HL-60 (cell line): ENCODE data around the gene MLLT10. TPM values are rescaled to one million over a fixed set of nuclear protein-coding genes. Genes with fewer than 3 reads are reported as not detected.

Source experiments
- DNase-seq, 2 experiments: peaks; one replicate each; pipeline ENCODE4 v3.0.0-alpha.2; 2010 to 2020; ENCODE audit warnings: low read depth in 1 of 2, low spot score in 1 of 2
- H3K27ac ChIP-seq: fragments of 250-450 bp; sonication (Bioruptor Pico); replicated peaks from 2 replicates; pipeline ENCODE4 v1.5.1; 2020; ENCODE audit warnings: mild to moderate bottlenecking, moderate library complexity
- H3K27me3 ChIP-seq: fragments of 250-450 bp; sonication (Bioruptor Pico); 2 replicates; pipeline ENCODE4 v1.5.1; 2021; ENCODE audit warnings: mild to moderate bottlenecking, moderate library complexity; ENCODE audit not compliant: insufficient read depth, poor library complexity, severe bottlenecking
- H3K4me3 ChIP-seq: replicated peaks from 2 replicates; pipeline ENCODE4 v1.5.1; 2011; ENCODE audit warnings: mild to moderate bottlenecking, control low read depth, low read length; ENCODE audit not compliant: insufficient read depth
- GABPA ChIP-seq: IDR thresholded peaks from 2 replicates; pipeline ENCODE4 v1.6.1; 2012; ENCODE audit warnings: low read depth
- POLR2AphosphoS5 ChIP-seq: IDR thresholded peaks from 2 replicates; pipeline ENCODE4 v1.6.1; 2012; ENCODE audit warnings: low read depth
- REST ChIP-seq: IDR thresholded peaks from 2 replicates; pipeline ENCODE4 v1.6.1; 2012; ENCODE audit warnings: low read depth; ENCODE audit not compliant: insufficient replicate concordance
- SPI1 ChIP-seq: IDR thresholded peaks from 2 replicates; pipeline ENCODE4 v1.6.1; 2012; ENCODE audit warnings: low read depth, mild to moderate bottlenecking, borderline replicate concordance
- microRNA-seq: library from miRNA; unstranded; fragments of <30 nt; microRNA quantifications from one replicate; pipeline ENCODE4, GENCODE V29; 2018
- TF ChIP-seq, protein P1 (sequence below): IDR thresholded peaks from one replicate; pipeline ENCODE4 v1.5.1; 2011; ENCODE audit warnings: low read length, control low read depth, inconsistent platforms; ENCODE audit not compliant: insufficient read depth

MLLT10 gene

DNA sequence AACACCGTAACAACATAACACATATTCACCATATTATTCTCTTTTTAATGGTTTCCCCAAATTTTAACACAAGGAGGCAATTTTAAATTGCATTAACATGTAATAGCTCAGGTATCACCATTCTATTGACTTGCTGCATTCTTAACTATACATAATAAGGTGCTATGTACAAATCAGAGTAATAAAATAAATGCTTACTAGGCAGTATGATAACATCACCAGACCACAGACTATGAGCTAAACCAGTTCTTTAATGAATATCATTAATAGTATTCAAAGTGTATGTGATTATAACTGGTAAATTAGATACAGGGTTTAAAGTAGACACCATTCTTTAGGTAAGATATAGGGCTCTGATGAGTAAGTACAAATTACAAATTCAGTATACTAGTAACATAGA is 242.9 kb downstream of the MLLT10 start:
- Histone ChIP-seq H3K27me3 (no peaks in the 10 kb centered on the region), H3K27ac (no peak overlapping the region), H3K4me3 (no peak overlapping the region)
- TF ChIP-seq POLR2AphosphoS5 (no peak), GABPA (no peak), SPI1 (no peak), REST (no peak)
- TF ChIP-seq, protein P1, sequence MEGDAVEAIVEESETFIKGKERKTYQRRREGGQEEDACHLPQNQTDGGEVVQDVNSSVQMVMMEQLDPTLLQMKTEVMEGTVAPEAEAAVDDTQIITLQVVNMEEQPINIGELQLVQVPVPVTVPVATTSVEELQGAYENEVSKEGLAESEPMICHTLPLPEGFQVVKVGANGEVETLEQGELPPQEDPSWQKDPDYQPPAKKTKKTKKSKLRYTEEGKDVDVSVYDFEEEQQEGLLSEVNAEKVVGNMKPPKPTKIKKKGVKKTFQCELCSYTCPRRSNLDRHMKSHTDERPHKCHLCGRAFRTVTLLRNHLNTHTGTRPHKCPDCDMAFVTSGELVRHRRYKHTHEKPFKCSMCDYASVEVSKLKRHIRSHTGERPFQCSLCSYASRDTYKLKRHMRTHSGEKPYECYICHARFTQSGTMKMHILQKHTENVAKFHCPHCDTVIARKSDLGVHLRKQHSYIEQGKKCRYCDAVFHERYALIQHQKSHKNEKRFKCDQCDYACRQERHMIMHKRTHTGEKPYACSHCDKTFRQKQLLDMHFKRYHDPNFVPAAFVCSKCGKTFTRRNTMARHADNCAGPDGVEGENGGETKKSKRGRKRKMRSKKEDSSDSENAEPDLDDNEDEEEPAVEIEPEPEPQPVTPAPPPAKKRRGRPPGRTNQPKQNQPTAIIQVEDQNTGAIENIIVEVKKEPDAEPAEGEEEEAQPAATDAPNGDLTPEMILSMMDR, result no peak
- no peak for DNase-seq

GRCh38 chr10:21791276-21791675 is 257.2 kb downstream of the MLLT10 start:
- TF ChIP-seq REST (no peak), POLR2AphosphoS5 (no peak)
- no peaks in the 10 kb centered on the region for H3K27me3 ChIP-seq
- no peak overlapping the region for H3K4me3 ChIP-seq
- no peak overlapping the region for H3K27ac ChIP-seq
- DNase-seq, result no peak

Small RNA genes within 50 kb of the gene (microRNA-seq; reads per million reads assigned to microRNA genes)
- not detected for gene MIR1915
